Upper lobe of left lung (tissue), 6 donors: ENCODE results near the gene C1GALT1C1. TPM values are rescaled to one million over a fixed set of nuclear protein-coding genes. Genes with fewer than 3 reads are reported as not detected.

Experiments
- ATAC-seq, 2 donors: fragments of 200-7000 bp; cut with Tn5 transposase; one replicate each; pipeline ENCODE4 v1.9.1; 2022; ENCODE audit warnings: mild to moderate bottlenecking in 2 of 2, moderate library complexity in 2 of 2; ENCODE audit not compliant: low FRiP score in 2 of 2
- DNase-seq, 2 donors: peaks; one replicate each; pipeline ENCODE4 v3.0.0-alpha.2; 2019 to 2020
- H3K27ac ChIP-seq, 4 donors: fragments of 200-600 bp; sonication (generic); one replicate each; pipeline ENCODE4 v1.5.1; 2016 to 2019
- H3K27me3 ChIP-seq, 4 donors: fragments of 200-600 bp; sonication (generic); one replicate each; pipeline ENCODE4 v1.5.1; 2017 to 2019
- H3K36me3 ChIP-seq, 4 donors: fragments of 200-600 bp; sonication (generic); one replicate each; pipeline ENCODE4 v1.5.1; 2016 to 2019
- H3K4me1 ChIP-seq, 4 donors: fragments of 200-600 bp; sonication (generic); one replicate each; pipeline ENCODE4 v1.5.1; 2018 to 2019
- H3K4me3 ChIP-seq, 4 donors: fragments of 200-600 bp; sonication (generic); one replicate each; pipeline ENCODE4 v1.5.1; 2017 to 2019; ENCODE audit warnings: mild to moderate bottlenecking in 2 of 4, moderate library complexity in 1 of 4
- H3K9me3 ChIP-seq, 4 donors: fragments of 200-600 bp; sonication (generic); one replicate each; pipeline ENCODE4 v1.5.1; 2018 to 2019
- CTCF ChIP-seq, 6 experiments: fragments of 450-650 bp in 4 of 6; fragments of 200-600 bp in 2 of 6; sonication (generic) in 2 of 6; IDR thresholded peaks; one replicate each; pipeline ENCODE4 v1.5.1; 2016 to 2019; ENCODE audit warnings: antibody characterized with exemption in 6 of 6
- EP300 ChIP-seq, 4 donors: sonication (generic); formaldehyde crosslinking; IDR thresholded peaks; one replicate each; pipeline ENCODE4 v1.5.1; 2017; ENCODE audit warnings: antibody characterized with exemption in 4 of 4, control low read depth in 2 of 4
- POLR2A ChIP-seq, 4 donors: fragments of 450-650 bp; IDR thresholded peaks; one replicate each; pipeline ENCODE4 v1.5.1; 2016 to 2017; ENCODE audit warnings: antibody characterized with exemption in 4 of 4, mild to moderate bottlenecking in 2 of 4
- POLR2AphosphoS5 ChIP-seq, 2 donors: sonication (generic); formaldehyde crosslinking; IDR thresholded peaks; one replicate each; pipeline ENCODE4 v1.5.1; 2017; ENCODE audit warnings: antibody characterized with exemption in 2 of 2
- WGBS, 2 donors: methylation state at CpG; one replicate each; pipeline ENCODE4 v1.1.5; 2017 to 2018; 5-methylcytosine and 5-hydroxymethylcytosine counted together
- total RNA-seq, 6 donors: library from RNA; depleted of rRNA in 4 of 6; stranded (reverse); fragments of >200 nt in 4 of 6; gene quantifications; one replicate each; pipeline versions ENCODE4 v1.1.0 to v1.2.1, GENCODE V29; 2016 to 2021
- donor health status: DM: no; HTN: no; CAD: no; lungs with moderate emphysema.
- donor health status: DM: no; HTN: yes; CAD: no; lungs with severe emphysema.

C1GALT1C1 gene
- total RNA-seq, 6 donors from 2014 or later = 4.2 to 39.1 (median 18.0) TPM

GRCh38 chrX:120625371-120625770 lies 4.5 kb downstream of the C1GALT1C1 start:
- Histone ChIP-seq H3K4me1 (peaks cover 0 to 6% (median 4%) of the 10 kb centered on the region in 4 donors), H3K27me3 (no peaks in the 10 kb centered on the region), H3K36me3 (no peaks in the 10 kb centered on the region), H3K9me3 (no peaks in the 10 kb centered on the region), H3K4me3 (no peak overlapping the region), H3K27ac (no peak overlapping the region)
- TF ChIP-seq CTCF (IDR thresholded peaks at IDR 0.05) = no peak
- TF ChIP-seq POLR2AphosphoS5 (IDR thresholded peaks at IDR 0.05) = no peak
- TF ChIP-seq EP300 (IDR thresholded peaks at IDR 0.05) = no peak
- TF ChIP-seq POLR2A (IDR thresholded peaks at IDR 0.05) = no peak
- no peak for DNase-seq
- WGBS, 2 donors = 49 to 70% methylated on average over 2 of the region's 2 CpGs
- ATAC-seq = no peak

- H3K36me3 ChIP-seq = peaks cover 0 to 5% (median 2%) of the 10 kb centered on the region in 4 donors
- TF ChIP-seq POLR2AphosphoS5 (IDR thresholded peaks at IDR 0.05) (no peak), POLR2A (IDR thresholded peaks at IDR 0.05) (no peak), EP300 (IDR thresholded peaks at IDR 0.05) (no peak), CTCF (IDR thresholded peaks at IDR 0.05) (no peak)
- H3K27me3 ChIP-seq = no peaks in the 10 kb centered on the region
- ATAC-seq = no peak
- DNase-seq = no peak
- no peak overlapping the region for H3K4me3 ChIP-seq
- H3K4me1 ChIP-seq = no peaks in the 10 kb centered on the region
- H3K9me3 ChIP-seq = no peaks in the 10 kb centered on the region
- WGBS, 2 donors = 86 to 87% methylated on average over 5 of the region's 5 CpGs
- no peak overlapping the region for H3K27ac ChIP-seq
Observed at GRCh38 chrX:120617996-120618630, 11.7 kb downstream of the C1GALT1C1 start.

GRCh38 chrX:120614816-120615215 lies 15.0 kb downstream of the C1GALT1C1 start:
- TF ChIP-seq EP300 (IDR thresholded peaks at IDR 0.05) = no peak
- no peak for TF ChIP-seq CTCF (IDR thresholded peaks at IDR 0.05)
- TF ChIP-seq POLR2AphosphoS5 (IDR thresholded peaks at IDR 0.05) = no peak
- no peak for TF ChIP-seq POLR2A (IDR thresholded peaks at IDR 0.05)
- Histone ChIP-seq H3K27me3 (no peaks in the 10 kb centered on the region), H3K27ac (no peak overlapping the region), H3K9me3 (no peaks in the 10 kb centered on the region), H3K4me3 (no peak overlapping the region), H3K4me1 (no peaks in the 10 kb centered on the region), H3K36me3 (peaks cover 0 to 24% (median 2%) of the 10 kb centered on the region in 4 donors)
- DNase-seq (no peak), ATAC-seq (no peak)

GRCh38 chrX:120612086-120612485 lies 17.8 kb downstream of the C1GALT1C1 start:
- TF ChIP-seq POLR2AphosphoS5 (IDR thresholded peaks at IDR 0.05) (no peak), CTCF (IDR thresholded peaks at IDR 0.05) (no peak), POLR2A (IDR thresholded peaks at IDR 0.05) (no peak), EP300 (IDR thresholded peaks at IDR 0.05) (no peak)
- H3K27ac ChIP-seq = no peak overlapping the region
- H3K4me3 ChIP-seq = no peak overlapping the region
- ATAC-seq (no peak), DNase-seq (no peak)
- H3K9me3 ChIP-seq = no peaks in the 10 kb centered on the region
- 79 to 97% methylated on average over 1 of the region's 1 CpG for WGBS, 2 donors
- H3K36me3 ChIP-seq = peaks cover 0 to 31% (median 2%) of the 10 kb centered on the region in 4 donors
- no peaks in the 10 kb centered on the region for H3K4me1 ChIP-seq
- no peaks in the 10 kb centered on the region for H3K27me3 ChIP-seq

GRCh38 chrX:120604361-120604782 lies 25.5 kb downstream of the C1GALT1C1 start:
- Histone ChIP-seq H3K4me3 (peak overlapping the region; percentile 44 to 65 (median 58)), H3K27ac (peak overlapping the region; percentile 83 to 93 (median 89)), H3K4me1 (peaks cover 0 to 9% (median 3%) of the 10 kb centered on the region in 4 donors), H3K9me3 (no peaks in the 10 kb centered on the region), H3K36me3 (peaks cover 0 to 7% (median 2%) of the 10 kb centered on the region in 4 donors), H3K27me3 (no peaks in the 10 kb centered on the region)
- ATAC-seq (peak; percentile 82 to 88), DNase-seq (peak in 1 of 2 donors; percentile 36)
- 0 to 28% methylated on average over 3 to 5 of the region's 5 CpGs for WGBS, 2 donors
- TF ChIP-seq POLR2A (IDR thresholded peaks at IDR 0.05) (peak in 1 of 4 donors; percentile 34), CTCF (IDR thresholded peaks at IDR 0.05) (no peak), EP300 (IDR thresholded peaks at IDR 0.05) (no peak), POLR2AphosphoS5 (IDR thresholded peaks at IDR 0.05) (peak in 1 of 2 donors; percentile 40)
